WTC11 (cell line): ENCODE results near the gene TACC2. TPM values are rescaled to one million over a fixed set of nuclear protein-coding genes. Genes with fewer than 3 reads are reported as not detected.

ENCODE experiments used
- ATAC-seq: fragments of 200-7000 bp; cut with Tn5 transposase; 2 replicates; pipeline ENCODE4 v1.10.0; 2021; ENCODE audit warnings: mild to moderate bottlenecking, moderate library complexity
- CTCF ChIA-PET: fragments of 300-600 bp; sonication (Branson Sonifier 250); formaldehyde crosslinking; loops from one replicate; lab custom pipeline; 2021; ENCODE audit warnings: antibody characterized with exemption; lab: Charles Lee
- POLR2A ChIA-PET: fragments of 350-600 bp; sonication (Branson Sonifier 250); formaldehyde crosslinking; loops from one replicate; lab custom pipeline; 2021; ENCODE audit warnings: antibody characterized with exemption; lab: Charles Lee
- DNase-seq: peaks from one replicate; pipeline ENCODE4 v3.0.0; 2021; ENCODE audit warnings: low spot score
- H3K27ac Mint-ChIP-seq: 2 replicates; pipeline ENCODE4 v1.8.0; 2021; ENCODE audit warnings: mixed read lengths
- H3K27me3 Mint-ChIP-seq: 2 replicates; pipeline ENCODE4 v1.8.0; 2021; ENCODE audit warnings: low read depth, mild to moderate bottlenecking, moderate library complexity, mixed read lengths
- H3K36me3 Mint-ChIP-seq: 2 replicates; pipeline ENCODE4 v1.8.0; 2021; ENCODE audit warnings: mixed read lengths
- H3K4me1 Mint-ChIP-seq: 2 replicates; pipeline ENCODE4 v1.8.0; 2022; ENCODE audit warnings: mixed read lengths
- H3K4me3 Mint-ChIP-seq: 2 replicates; pipeline ENCODE4 v1.8.0; 2021; ENCODE audit warnings: mild to moderate bottlenecking, moderate library complexity, mixed read lengths
- H3K9me3 Mint-ChIP-seq: 2 replicates; pipeline ENCODE4 v1.8.0; 2021; ENCODE audit warnings: mixed read lengths
- CBFB ChIP-seq: sonication (generic); formaldehyde crosslinking; IDR thresholded peaks from 2 replicates; pipeline ENCODE4 v1.8.1; 2022; ENCODE audit warnings: mild to moderate bottlenecking, low read depth, missing genetic modification reagents
- EMX1 ChIP-seq: fragments of 250-450 bp; sonication (Bioruptor Pico); IDR thresholded peaks from 2 replicates; pipeline ENCODE4 v1.8.0; 2021; ENCODE audit warnings: mild to moderate bottlenecking
- ESRRA ChIP-seq: sonication (generic); formaldehyde crosslinking; IDR thresholded peaks from 2 replicates; pipeline ENCODE4 v1.8.1; 2022; ENCODE audit warnings: mild to moderate bottlenecking, missing genetic modification reagents, borderline replicate concordance
- ETV6 ChIP-seq: sonication (generic); formaldehyde crosslinking; IDR thresholded peaks from 2 replicates; pipeline ENCODE4 v1.8.1; 2022; ENCODE audit warnings: mild to moderate bottlenecking, missing genetic modification reagents
- FOXK1 ChIP-seq: sonication (generic); formaldehyde crosslinking; IDR thresholded peaks from 2 replicates; pipeline ENCODE4 v1.8.0; 2022; ENCODE audit warnings: mild to moderate bottlenecking, moderate library complexity, missing genetic modification reagents
- NR1H2 ChIP-seq: sonication (generic); formaldehyde crosslinking; IDR thresholded peaks from 2 replicates; pipeline ENCODE4 v1.9.0; 2021; ENCODE audit warnings: mild to moderate bottlenecking, moderate library complexity, missing genetic modification reagents
- PRRX2 ChIP-seq: fragments of 250-450 bp; sonication (Bioruptor Pico); IDR thresholded peaks from 2 replicates; pipeline ENCODE4 v1.8.0; 2021; ENCODE audit warnings: mild to moderate bottlenecking
- RORB ChIP-seq: fragments of 250-450 bp; sonication (Bioruptor Pico); IDR thresholded peaks from 2 replicates; pipeline ENCODE4 v1.9.0; 2021; ENCODE audit warnings: mild to moderate bottlenecking
- SMAD4 ChIP-seq: sonication (generic); formaldehyde crosslinking; IDR thresholded peaks from 2 replicates; pipeline ENCODE4 v1.8.0; 2022; ENCODE audit warnings: mild to moderate bottlenecking, missing genetic modification reagents
- SP1 ChIP-seq: sonication (generic); formaldehyde crosslinking; conservative IDR thresholded peaks from 2 replicates; pipeline ENCODE4 v1.8.1; 2022; ENCODE audit warnings: missing genetic modification reagents
- ZNF232 ChIP-seq: sonication (generic); formaldehyde crosslinking; IDR thresholded peaks from 2 replicates; pipeline ENCODE4 v1.8.0; 2022; ENCODE audit warnings: mild to moderate bottlenecking, missing genetic modification reagents
- ZNF263 ChIP-seq: sonication (generic); formaldehyde crosslinking; IDR thresholded peaks from 2 replicates; pipeline ENCODE4 v1.8.1; 2022; ENCODE audit warnings: low read depth, mild to moderate bottlenecking, moderate library complexity, missing genetic modification reagents
- ZNF317 ChIP-seq: sonication (generic); formaldehyde crosslinking; IDR thresholded peaks from 2 replicates; pipeline ENCODE4 v1.8.1; 2023; ENCODE audit warnings: low read depth, mild to moderate bottlenecking, moderate library complexity, missing genetic modification reagents, borderline replicate concordance
- total RNA-seq: library from RNA; stranded (reverse); gene quantifications from 3 replicates; pipeline ENCODE4 v1.2.3, GENCODE V29; 2021
- TF ChIP-seq, protein P1 (sequence below): sonication (generic); formaldehyde crosslinking; IDR thresholded peaks from 2 replicates; pipeline ENCODE4 v1.8.0; 2023; ENCODE audit warnings: missing genetic modification reagents, mild to moderate bottlenecking, borderline replicate concordance
- TF ChIP-seq, protein P2 (sequence below): fragments of 250-450 bp; sonication (Bioruptor Pico); conservative IDR thresholded peaks from 2 replicates; pipeline ENCODE4 v1.9.0; 2021; ENCODE audit warnings: mild to moderate bottlenecking
- TF ChIP-seq, protein P3 (sequence below): sonication (generic); formaldehyde crosslinking; IDR thresholded peaks from 2 replicates; pipeline ENCODE4 v1.8.0; 2022; ENCODE audit warnings: mild to moderate bottlenecking, missing genetic modification reagents
- TF ChIP-seq, protein P4 (sequence below): sonication (generic); formaldehyde crosslinking; IDR thresholded peaks from 2 replicates; pipeline ENCODE4 v1.8.1; 2023; ENCODE audit warnings: mild to moderate bottlenecking, missing genetic modification reagents
- TF ChIP-seq, protein P5 (sequence below): sonication (generic); formaldehyde crosslinking; IDR thresholded peaks from 2 replicates; pipeline ENCODE4 v1.8.0; 2023; ENCODE audit warnings: missing genetic modification reagents
- TF ChIP-seq, protein P6 (sequence below): sonication (generic); formaldehyde crosslinking; conservative IDR thresholded peaks from 2 replicates; pipeline ENCODE4 v1.8.1; 2022; ENCODE audit warnings: mild to moderate bottlenecking, missing genetic modification reagents
- TF ChIP-seq, protein P7 (sequence below): sonication (generic); formaldehyde crosslinking; IDR thresholded peaks from 2 replicates; pipeline ENCODE4 v1.8.0; 2022; ENCODE audit warnings: mild to moderate bottlenecking, missing genetic modification reagents
- TF ChIP-seq, protein P8 (sequence below): sonication (generic); formaldehyde crosslinking; IDR thresholded peaks from 2 replicates; pipeline ENCODE4 v1.8.0; 2022; ENCODE audit warnings: missing genetic modification reagents

The TACC2 gene
- total RNA-seq, 1 experiment from 2014 or later = 28.9 TPM

DNA sequence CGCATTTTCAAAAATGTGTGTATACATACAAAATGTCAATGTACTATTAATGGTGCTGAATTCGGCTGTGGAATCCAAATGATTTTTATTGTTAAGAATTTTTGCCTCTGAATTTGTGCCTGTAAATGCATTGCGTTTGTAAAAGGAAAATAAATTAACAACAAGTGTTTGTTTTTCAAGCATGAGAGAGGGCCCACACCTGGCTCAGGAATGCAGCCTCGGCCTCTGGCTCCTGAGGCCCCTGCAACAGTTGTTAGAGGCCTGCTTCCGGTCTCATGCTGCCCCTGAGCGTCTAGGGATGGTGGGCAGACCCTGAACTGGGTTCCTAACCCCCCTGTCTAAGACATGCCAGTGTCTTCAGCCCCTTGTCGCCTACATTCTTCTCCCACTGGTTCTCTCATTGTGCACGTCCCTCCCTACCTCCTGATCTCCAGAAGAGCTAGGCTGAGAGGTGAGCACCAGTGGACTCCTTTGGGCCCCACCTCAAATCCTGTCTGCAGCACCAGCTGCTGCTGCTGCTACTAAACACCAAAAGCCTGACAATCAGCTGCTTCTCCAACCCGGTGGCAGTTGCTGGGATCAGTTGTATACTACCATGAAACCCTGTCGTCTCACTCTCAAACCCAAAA, 280.2 kb downstream of the TACC2 start (continued):
- TF ChIP-seq, protein P1, sequence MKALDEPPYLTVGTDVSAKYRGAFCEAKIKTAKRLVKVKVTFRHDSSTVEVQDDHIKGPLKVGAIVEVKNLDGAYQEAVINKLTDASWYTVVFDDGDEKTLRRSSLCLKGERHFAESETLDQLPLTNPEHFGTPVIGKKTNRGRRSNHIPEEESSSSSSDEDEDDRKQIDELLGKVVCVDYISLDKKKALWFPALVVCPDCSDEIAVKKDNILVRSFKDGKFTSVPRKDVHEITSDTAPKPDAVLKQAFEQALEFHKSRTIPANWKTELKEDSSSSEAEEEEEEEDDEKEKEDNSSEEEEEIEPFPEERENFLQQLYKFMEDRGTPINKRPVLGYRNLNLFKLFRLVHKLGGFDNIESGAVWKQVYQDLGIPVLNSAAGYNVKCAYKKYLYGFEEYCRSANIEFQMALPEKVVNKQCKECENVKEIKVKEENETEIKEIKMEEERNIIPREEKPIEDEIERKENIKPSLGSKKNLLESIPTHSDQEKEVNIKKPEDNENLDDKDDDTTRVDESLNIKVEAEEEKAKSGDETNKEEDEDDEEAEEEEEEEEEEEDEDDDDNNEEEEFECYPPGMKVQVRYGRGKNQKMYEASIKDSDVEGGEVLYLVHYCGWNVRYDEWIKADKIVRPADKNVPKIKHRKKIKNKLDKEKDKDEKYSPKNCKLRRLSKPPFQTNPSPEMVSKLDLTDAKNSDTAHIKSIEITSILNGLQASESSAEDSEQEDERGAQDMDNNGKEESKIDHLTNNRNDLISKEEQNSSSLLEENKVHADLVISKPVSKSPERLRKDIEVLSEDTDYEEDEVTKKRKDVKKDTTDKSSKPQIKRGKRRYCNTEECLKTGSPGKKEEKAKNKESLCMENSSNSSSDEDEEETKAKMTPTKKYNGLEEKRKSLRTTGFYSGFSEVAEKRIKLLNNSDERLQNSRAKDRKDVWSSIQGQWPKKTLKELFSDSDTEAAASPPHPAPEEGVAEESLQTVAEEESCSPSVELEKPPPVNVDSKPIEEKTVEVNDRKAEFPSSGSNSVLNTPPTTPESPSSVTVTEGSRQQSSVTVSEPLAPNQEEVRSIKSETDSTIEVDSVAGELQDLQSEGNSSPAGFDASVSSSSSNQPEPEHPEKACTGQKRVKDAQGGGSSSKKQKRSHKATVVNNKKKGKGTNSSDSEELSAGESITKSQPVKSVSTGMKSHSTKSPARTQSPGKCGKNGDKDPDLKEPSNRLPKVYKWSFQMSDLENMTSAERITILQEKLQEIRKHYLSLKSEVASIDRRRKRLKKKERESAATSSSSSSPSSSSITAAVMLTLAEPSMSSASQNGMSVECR (CRISPR knock-in tag) = no peak
- TF ChIP-seq EMX1 (no peak), ESRRA (CRISPR knock-in tag) (no peak), PRRX2 (CRISPR knock-in tag) (no peak), ETV6 (no peak), SP1 (no peak), ZNF263 (CRISPR knock-in tag) (no peak), RORB (CRISPR knock-in tag) (no peak), CBFB (CRISPR knock-in tag) (no peak)
- TF ChIP-seq, protein P2, sequence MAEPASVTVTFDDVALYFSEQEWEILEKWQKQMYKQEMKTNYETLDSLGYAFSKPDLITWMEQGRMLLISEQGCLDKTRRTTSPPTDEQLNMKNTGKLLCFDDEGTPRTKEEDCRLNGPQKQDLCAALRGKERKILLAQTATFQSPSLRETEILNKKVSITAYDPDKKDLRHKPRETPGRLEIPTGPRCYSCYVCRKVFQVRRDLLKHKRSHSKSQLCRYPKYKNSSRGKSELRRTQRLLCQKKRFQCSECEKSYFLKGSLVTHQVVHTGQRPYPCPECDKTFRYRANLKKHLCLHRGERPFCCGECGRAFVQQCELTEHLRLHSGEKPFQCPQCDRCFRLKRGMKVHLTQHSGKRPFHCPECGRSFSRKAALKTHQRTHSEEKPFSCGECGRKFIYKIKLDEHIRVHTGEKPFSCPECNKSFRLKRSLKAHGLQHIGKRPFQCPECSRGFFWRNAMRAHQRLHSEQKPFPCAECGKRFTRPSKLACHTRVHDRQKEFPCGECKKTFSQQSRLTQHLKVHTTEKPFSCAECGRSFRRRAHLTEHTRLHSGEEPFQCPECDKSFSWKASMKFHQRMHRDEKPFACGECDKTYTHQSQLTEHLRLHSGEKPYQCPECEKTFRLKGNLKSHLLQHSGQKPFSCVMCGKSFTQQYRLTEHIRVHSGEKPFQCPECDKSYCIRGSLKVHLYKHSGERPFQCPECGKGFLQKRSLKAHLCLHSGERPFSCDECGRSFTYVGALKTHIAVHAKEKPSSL (CRISPR knock-in tag) = no peak
- TF ChIP-seq, protein P3, sequence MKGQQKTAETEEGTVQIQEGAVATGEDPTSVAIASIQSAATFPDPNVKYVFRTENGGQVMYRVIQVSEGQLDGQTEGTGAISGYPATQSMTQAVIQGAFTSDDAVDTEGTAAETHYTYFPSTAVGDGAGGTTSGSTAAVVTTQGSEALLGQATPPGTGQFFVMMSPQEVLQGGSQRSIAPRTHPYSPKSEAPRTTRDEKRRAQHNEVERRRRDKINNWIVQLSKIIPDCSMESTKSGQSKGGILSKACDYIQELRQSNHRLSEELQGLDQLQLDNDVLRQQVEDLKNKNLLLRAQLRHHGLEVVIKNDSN = no peak
- TF ChIP-seq, protein P4, sequence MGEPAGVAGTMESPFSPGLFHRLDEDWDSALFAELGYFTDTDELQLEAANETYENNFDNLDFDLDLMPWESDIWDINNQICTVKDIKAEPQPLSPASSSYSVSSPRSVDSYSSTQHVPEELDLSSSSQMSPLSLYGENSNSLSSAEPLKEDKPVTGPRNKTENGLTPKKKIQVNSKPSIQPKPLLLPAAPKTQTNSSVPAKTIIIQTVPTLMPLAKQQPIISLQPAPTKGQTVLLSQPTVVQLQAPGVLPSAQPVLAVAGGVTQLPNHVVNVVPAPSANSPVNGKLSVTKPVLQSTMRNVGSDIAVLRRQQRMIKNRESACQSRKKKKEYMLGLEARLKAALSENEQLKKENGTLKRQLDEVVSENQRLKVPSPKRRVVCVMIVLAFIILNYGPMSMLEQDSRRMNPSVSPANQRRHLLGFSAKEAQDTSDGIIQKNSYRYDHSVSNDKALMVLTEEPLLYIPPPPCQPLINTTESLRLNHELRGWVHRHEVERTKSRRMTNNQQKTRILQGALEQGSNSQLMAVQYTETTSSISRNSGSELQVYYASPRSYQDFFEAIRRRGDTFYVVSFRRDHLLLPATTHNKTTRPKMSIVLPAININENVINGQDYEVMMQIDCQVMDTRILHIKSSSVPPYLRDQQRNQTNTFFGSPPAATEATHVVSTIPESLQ (CRISPR knock-in tag) = no peak

DNA sequence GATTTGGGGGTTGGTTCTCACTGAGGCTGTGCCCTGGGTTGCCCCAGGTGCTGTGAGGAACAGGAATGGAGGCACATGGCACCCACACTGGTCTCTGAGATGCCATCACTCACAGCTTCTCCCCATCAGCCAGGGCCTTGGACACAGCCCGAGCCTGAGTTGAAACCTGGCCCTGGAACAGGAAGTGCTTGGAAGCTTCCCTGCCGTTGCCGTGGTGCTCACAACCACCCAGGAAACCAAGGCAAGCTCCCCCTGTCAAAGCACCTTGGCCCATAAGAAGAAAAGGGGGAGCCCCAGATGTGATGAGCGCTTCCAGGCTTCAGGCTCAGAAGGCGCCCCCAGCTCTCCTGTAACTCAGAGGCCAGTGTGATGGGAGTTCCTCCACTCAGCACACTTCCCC, 282.1 kb downstream of the TACC2 start, which contains the start of gene BTBD16:
Gene BTBD16, plus strand, starts transcription at position 221 of the 400 bp plus-strand sequence. CDS start 3,786 bp downstream, outside the sequence.
- ATAC-seq (no peak), DNase-seq (no peak)
- Mint-ChIP-seq H3K4me1 (no peaks in the 10 kb centered on the region), H3K4me3 (no peak within 1 kb of the TSS), H3K27ac (no peak within 1 kb of the TSS), H3K9me3 (no peaks in the 10 kb centered on the region), H3K36me3 (no peaks in the 10 kb centered on the region), H3K27me3 (no peaks in the 10 kb centered on the region)
- ChIA-PET CTCF (interaction anchor here (0.6 to 5.5 kb wide), 6 partner anchors 9 to 584 kb away, joined by 3 to 66 read pairs (median 4); no protein-coding TSS in a partner anchor), POLR2A (no interaction called here)
- TF ChIP-seq FOXK1 (CRISPR knock-in tag) = no peak
- no peak for TF ChIP-seq ZNF317 (CRISPR knock-in tag)
- no peak for TF ChIP-seq ZNF232 (CRISPR knock-in tag)
- TF ChIP-seq NR1H2 (CRISPR knock-in tag) = no peak
- TF ChIP-seq SMAD4 (CRISPR knock-in tag) = no peak
- TF ChIP-seq, protein P5, sequence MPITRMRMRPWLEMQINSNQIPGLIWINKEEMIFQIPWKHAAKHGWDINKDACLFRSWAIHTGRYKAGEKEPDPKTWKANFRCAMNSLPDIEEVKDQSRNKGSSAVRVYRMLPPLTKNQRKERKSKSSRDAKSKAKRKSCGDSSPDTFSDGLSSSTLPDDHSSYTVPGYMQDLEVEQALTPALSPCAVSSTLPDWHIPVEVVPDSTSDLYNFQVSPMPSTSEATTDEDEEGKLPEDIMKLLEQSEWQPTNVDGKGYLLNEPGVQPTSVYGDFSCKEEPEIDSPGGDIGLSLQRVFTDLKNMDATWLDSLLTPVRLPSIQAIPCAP (CRISPR knock-in tag) = no peak
- TF ChIP-seq, protein P6, sequence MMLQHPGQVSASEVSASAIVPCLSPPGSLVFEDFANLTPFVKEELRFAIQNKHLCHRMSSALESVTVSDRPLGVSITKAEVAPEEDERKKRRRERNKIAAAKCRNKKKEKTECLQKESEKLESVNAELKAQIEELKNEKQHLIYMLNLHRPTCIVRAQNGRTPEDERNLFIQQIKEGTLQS (CRISPR knock-in tag) = no peak
- TF ChIP-seq, protein P7, sequence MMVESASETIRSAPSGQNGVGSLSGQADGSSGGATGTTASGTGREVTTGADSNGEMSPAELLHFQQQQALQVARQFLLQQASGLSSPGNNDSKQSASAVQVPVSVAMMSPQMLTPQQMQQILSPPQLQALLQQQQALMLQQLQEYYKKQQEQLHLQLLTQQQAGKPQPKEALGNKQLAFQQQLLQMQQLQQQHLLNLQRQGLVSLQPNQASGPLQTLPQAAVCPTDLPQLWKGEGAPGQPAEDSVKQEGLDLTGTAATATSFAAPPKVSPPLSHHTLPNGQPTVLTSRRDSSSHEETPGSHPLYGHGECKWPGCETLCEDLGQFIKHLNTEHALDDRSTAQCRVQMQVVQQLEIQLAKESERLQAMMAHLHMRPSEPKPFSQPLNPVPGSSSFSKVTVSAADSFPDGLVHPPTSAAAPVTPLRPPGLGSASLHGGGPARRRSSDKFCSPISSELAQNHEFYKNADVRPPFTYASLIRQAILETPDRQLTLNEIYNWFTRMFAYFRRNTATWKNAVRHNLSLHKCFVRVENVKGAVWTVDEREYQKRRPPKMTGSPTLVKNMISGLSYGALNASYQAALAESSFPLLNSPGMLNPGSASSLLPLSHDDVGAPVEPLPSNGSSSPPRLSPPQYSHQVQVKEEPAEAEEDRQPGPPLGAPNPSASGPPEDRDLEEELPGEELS = no peak
- TF ChIP-seq, protein P8, sequence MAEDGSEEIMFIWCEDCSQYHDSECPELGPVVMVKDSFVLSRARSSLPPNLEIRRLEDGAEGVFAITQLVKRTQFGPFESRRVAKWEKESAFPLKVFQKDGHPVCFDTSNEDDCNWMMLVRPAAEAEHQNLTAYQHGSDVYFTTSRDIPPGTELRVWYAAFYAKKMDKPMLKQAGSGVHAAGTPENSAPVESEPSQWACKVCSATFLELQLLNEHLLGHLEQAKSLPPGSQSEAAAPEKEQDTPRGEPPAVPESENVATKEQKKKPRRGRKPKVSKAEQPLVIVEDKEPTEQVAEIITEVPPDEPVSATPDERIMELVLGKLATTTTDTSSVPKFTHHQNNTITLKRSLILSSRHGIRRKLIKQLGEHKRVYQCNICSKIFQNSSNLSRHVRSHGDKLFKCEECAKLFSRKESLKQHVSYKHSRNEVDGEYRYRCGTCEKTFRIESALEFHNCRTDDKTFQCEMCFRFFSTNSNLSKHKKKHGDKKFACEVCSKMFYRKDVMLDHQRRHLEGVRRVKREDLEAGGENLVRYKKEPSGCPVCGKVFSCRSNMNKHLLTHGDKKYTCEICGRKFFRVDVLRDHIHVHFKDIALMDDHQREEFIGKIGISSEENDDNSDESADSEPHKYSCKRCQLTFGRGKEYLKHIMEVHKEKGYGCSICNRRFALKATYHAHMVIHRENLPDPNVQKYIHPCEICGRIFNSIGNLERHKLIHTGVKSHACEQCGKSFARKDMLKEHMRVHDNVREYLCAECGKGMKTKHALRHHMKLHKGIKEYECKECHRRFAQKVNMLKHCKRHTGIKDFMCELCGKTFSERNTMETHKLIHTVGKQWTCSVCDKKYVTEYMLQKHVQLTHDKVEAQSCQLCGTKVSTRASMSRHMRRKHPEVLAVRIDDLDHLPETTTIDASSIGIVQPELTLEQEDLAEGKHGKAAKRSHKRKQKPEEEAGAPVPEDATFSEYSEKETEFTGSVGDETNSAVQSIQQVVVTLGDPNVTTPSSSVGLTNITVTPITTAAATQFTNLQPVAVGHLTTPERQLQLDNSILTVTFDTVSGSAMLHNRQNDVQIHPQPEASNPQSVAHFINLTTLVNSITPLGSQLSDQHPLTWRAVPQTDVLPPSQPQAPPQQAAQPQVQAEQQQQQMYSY (CRISPR knock-in tag) = no peak
